Transverse colon (tissue), 4 donors: ENCODE results near the gene SCAPER. TPM values are rescaled to one million over a fixed set of nuclear protein-coding genes. Genes with fewer than 3 reads are reported as not detected.
A peak's percentile ranks its signal among the peaks of the same experiment; 100 is the strongest.

ENCODE experiments used
- DNase-seq: peaks from one replicate; pipeline ENCODE4 v3.0.0-alpha.2; 2019
- H3K27ac ChIP-seq, 4 donors: fragments of 200-600 bp; sonication (generic); 2 replicates each; pipeline ENCODE4 v1.5.1; 2016 to 2018; ENCODE audit warnings: inconsistent platforms in 4 of 4
- H3K27me3 ChIP-seq: fragments of 200-600 bp; sonication (generic); 2 replicates; pipeline ENCODE4 v1.5.1; 2017; ENCODE audit warnings: inconsistent platforms
- H3K36me3 ChIP-seq, 4 donors: fragments of 200-600 bp; sonication (generic); 2 replicates each; pipeline ENCODE4 v1.5.1; 2017 to 2019; ENCODE audit warnings: inconsistent platforms in 4 of 4
- H3K4me1 ChIP-seq, 4 donors: fragments of 200-600 bp; sonication (generic); 2 replicates each; pipeline ENCODE4 v1.5.1; 2017 to 2020; ENCODE audit warnings: inconsistent platforms in 4 of 4
- H3K4me3 ChIP-seq, 4 donors: fragments of 200-600 bp; sonication (generic); 1 replicate in 1 of 4; 2 replicates in 3 of 4; pipeline versions ENCODE4 v1.5.1 to v1.6.1; 2017 to 2019; ENCODE audit warnings: inconsistent platforms in 4 of 4
- H3K9me3 ChIP-seq, 2 donors: fragments of 200-600 bp; sonication (generic); 2 replicates each; pipeline ENCODE4 v1.5.1; 2017 to 2019; ENCODE audit warnings: inconsistent platforms in 2 of 2
- EP300 ChIP-seq: sonication (generic); formaldehyde crosslinking; IDR thresholded peaks from one replicate; pipeline ENCODE4 v1.6.1; 2017; ENCODE audit warnings: antibody characterized with exemption, low read depth
- POLR2A ChIP-seq: fragments of 450-650 bp; IDR thresholded peaks from one replicate; pipeline ENCODE4 v1.6.1; 2016; ENCODE audit warnings: antibody characterized with exemption, mild to moderate bottlenecking, moderate library complexity
- POLR2AphosphoS5 ChIP-seq, 3 donors: sonication (generic); formaldehyde crosslinking; IDR thresholded peaks; one replicate each; pipeline ENCODE4 v1.6.1; 2016; ENCODE audit warnings: antibody characterized with exemption in 3 of 3
- WGBS, 2 donors: methylation state at CpG; one replicate each; pipeline ENCODE4 v1.1.5; 2018; ENCODE audit warnings: low coverage in 1 of 2; 5-methylcytosine and 5-hydroxymethylcytosine counted together
- in situ Hi-C, 4 donors: fragments of 200-750 bp; cut with MboI; loops; one replicate each; pipeline versions ENCODE4 v1.15.0 to v1.15.1; 2017; ENCODE audit warnings: low sequenced_read_pairs in 3 of 4, low pct_ligation_motif_present in 1 of 4, low pct_unique_long_range_greater_than_20kb in 1 of 4
- intact Hi-C: fragments of 100-400 bp; cut with DNase I; formaldehyde crosslinking; loops from one replicate; pipeline ENCODE4 v1.15.1; 2023; ENCODE audit warnings: low total_unique reads
- total RNA-seq, 4 donors: library from RNA; depleted of rRNA; stranded (reverse); fragments of >200 nt; gene quantifications; one replicate each; pipeline ENCODE4 v1.1.0, GENCODE V29; 2016
- TF ChIP-seq, protein P1 (sequence below), 5 experiments: fragments of 200-600 bp in 3 of 5; fragments of 450-650 bp in 2 of 5; sonication (generic) in 3 of 5; IDR thresholded peaks; 1 replicate in 2 of 5; 2 replicates in 3 of 5; pipeline ENCODE4 v1.5.1; 2016 to 2017; ENCODE audit warnings: antibody characterized with exemption in 5 of 5, inconsistent platforms in 3 of 5, mild to moderate bottlenecking in 2 of 5, moderate library complexity in 1 of 5

The SCAPER gene
- total RNA-seq, 4 donors from 2014 or later: 31.8 to 121 (median 48.7) TPM

DNA sequence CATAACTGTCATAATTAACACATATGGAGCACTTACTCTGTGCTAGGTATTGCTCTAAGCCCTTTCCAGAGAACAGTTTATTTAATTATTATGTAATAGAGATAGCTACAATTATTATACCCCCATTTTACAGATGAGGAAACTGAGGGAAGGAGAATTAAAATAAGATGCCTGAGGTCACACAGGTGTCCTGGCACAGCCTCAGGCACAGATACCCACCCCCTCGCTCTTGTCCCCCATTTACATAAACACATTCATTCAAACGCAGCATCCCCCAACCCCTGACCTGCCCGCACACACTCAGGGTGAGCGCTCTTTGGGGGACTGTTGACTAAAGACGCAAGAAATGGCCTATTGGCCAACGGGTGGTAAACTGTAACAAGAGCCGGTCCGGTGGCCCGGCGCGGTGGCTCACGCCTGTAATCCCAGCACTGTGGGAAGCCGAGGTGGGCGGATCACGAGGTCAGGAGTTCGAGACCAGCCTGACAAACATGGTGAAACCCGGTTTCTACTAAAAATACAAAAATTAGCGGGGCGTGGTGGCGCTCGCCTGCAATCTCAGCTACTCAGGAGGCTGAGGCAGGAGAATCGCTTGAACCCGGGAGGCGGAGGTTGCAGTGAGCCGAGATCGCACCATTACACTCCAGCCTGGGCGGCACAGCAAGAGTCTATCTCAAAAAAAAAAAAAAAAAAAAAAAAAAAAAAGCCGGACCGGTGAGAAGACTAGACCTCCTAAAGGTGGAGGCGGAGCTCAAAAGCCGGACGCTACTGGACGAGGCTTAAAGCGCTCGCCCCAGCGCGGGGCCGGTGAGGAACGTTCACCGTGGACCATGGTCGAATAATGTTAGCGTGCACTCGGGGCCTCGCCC lies 570.5 kb downstream of the SCAPER start:
- 42 to 45% methylated on average over 5 to 44 of the region's 44 CpGs for WGBS, 2 donors
- Histone ChIP-seq H3K27ac (peak overlapping the region in 2 of 4 donors; percentile 53 to 62), H3K4me1 (peaks cover 4 to 46% (median 34%) of the 10 kb centered on the region in 4 donors), H3K36me3 (no peaks in the 10 kb centered on the region), H3K27me3 (peaks cover 74% of the 10 kb centered on the region), H3K4me3 (peak overlapping the region in 1 of 4 donors; percentile 56), H3K9me3 (no peaks in the 10 kb centered on the region)
- no peak for DNase-seq
- intact Hi-C loops: loop anchor here (10.0 kb wide), 1 partner anchor 140 kb away; no protein-coding TSS in a partner anchor
- TF ChIP-seq POLR2A (no peak), POLR2AphosphoS5 (IDR thresholded peaks at IDR 0.05) (no peak), EP300 (no peak)
- TF ChIP-seq, protein P1, sequence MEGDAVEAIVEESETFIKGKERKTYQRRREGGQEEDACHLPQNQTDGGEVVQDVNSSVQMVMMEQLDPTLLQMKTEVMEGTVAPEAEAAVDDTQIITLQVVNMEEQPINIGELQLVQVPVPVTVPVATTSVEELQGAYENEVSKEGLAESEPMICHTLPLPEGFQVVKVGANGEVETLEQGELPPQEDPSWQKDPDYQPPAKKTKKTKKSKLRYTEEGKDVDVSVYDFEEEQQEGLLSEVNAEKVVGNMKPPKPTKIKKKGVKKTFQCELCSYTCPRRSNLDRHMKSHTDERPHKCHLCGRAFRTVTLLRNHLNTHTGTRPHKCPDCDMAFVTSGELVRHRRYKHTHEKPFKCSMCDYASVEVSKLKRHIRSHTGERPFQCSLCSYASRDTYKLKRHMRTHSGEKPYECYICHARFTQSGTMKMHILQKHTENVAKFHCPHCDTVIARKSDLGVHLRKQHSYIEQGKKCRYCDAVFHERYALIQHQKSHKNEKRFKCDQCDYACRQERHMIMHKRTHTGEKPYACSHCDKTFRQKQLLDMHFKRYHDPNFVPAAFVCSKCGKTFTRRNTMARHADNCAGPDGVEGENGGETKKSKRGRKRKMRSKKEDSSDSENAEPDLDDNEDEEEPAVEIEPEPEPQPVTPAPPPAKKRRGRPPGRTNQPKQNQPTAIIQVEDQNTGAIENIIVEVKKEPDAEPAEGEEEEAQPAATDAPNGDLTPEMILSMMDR (IDR thresholded peaks at IDR 0.05): no peak
- in situ Hi-C loops: loop anchor here in 1 of 4 donors (25.0 kb wide), 1 partner anchor 147 kb away; no protein-coding TSS in a partner anchor

DNA sequence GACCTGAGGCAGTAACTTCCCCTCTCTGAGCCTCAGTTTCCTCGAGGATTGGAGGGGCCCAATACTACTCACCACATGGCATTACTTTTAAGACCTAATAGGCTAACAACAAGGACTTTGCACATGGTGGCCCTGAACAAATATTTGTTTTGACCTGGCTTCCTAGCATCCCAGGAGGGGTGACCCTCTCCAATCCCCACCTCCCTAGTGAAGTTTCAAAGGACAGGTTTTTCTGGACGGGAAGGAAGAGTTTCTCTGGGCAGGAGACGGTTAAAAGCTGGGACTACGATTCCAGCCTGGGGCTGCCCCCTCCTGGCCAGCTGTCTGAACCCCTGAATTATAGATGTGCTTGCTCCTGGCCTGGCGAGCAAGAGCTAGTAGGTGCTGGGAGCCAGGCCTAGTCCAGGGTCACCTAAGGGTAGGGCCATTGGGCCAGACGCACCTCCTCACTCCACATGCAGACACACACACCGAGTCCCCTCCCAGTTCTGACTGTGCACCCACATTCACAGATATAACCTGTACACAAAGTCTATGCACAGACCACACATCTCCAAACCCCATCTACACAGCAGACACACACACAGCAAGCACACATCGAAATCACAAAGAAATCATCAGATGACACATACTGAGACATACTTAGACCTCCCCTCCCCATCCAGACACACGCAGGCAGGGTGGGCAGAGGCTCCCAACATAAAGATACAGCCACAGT lies 571.3 kb downstream of the SCAPER start:
- H3K4me3 ChIP-seq: no peak overlapping the region
- H3K27ac ChIP-seq: no peak overlapping the region
- no peak for DNase-seq
- no peaks in the 10 kb centered on the region for H3K9me3 ChIP-seq
- TF ChIP-seq POLR2A (no peak), POLR2AphosphoS5 (IDR thresholded peaks at IDR 0.05) (no peak), EP300 (no peak)
- TF ChIP-seq, protein P1 (IDR thresholded peaks at IDR 0.05): no peak
- peaks cover 4 to 38% (median 30%) of the 10 kb centered on the region in 4 donors for H3K4me1 ChIP-seq
- in situ Hi-C loops (loop anchor here in 1 of 4 donors (25.0 kb wide), 1 partner anchor 147 kb away; no protein-coding TSS in a partner anchor), intact Hi-C loops (loop anchor here (10.0 kb wide), 1 partner anchor 139 kb away; no protein-coding TSS in a partner anchor)
- WGBS, 2 donors: 48% methylated on average over 9 of the region's 9 CpGs; no CpG with 5 or more reads in 1 of the 2 donors
- no peaks in the 10 kb centered on the region for H3K36me3 ChIP-seq
- H3K27me3 ChIP-seq: peaks cover 68% of the 10 kb centered on the region

DNA sequence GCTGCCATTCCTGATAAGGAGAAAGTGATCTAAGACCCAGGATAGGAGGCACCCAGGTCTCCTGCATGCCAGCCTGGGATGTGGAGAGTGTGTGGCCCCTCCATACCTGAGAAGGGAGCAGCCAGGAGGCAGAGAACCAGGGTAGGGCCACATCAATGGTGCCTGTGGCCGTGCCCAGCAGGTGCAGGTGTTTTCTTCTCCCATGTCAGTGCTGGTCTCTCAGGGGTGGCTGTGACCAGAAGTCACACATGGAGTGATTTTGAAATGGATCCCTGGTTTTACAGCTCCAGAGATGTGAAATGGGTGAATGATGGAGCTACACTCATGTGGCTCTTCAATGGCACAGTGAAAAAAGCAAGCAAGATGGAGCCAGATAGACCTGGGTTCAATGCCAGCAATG lies 571.8 kb downstream of the SCAPER start:
- DNase-seq: no peak
- Histone ChIP-seq H3K27me3 (peaks cover 62% of the 10 kb centered on the region), H3K27ac (no peak overlapping the region), H3K4me3 (no peak overlapping the region), H3K4me1 (peaks cover 4 to 33% (median 27%) of the 10 kb centered on the region in 4 donors), H3K9me3 (no peaks in the 10 kb centered on the region), H3K36me3 (no peaks in the 10 kb centered on the region)
- WGBS, 2 donors: 80 to 100% methylated on average over 1 of the region's 1 CpG
- in situ Hi-C loops: loop anchor here in 1 of 4 donors (25.0 kb wide), 1 partner anchor 146 kb away; no protein-coding TSS in a partner anchor
- no peak for TF ChIP-seq EP300
- TF ChIP-seq, protein P1 (IDR thresholded peaks at IDR 0.05): no peak
- TF ChIP-seq POLR2A: no peak
- no peak for TF ChIP-seq POLR2AphosphoS5 (IDR thresholded peaks at IDR 0.05)
- intact Hi-C loops: loop anchor here (10.0 kb wide), 1 partner anchor 139 kb away; no protein-coding TSS in a partner anchor

DNA sequence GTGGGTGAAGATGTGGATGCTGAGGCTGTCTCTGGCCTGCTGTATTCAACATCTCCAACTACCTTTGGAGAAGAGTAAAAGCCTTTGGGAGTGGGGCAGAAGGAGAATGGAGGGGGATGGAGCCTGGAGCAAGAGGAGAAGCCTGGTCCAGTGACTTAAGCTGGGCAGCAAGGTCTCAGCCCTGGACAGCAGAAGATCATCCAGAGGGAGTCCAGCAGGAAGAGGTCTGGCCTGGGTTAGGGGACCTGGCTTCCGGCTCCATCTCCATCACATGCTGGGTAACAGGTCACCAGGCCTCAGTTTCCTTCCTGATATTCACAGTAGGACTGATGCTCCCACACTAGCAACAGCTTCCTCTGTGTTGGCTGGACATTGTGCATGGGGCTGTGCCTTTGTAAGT lies 572.3 kb downstream of the SCAPER start:
- H3K27me3 ChIP-seq: peaks cover 57% of the 10 kb centered on the region
- in situ Hi-C loops (loop anchor here in 1 of 4 donors (25.0 kb wide), 1 partner anchor 145 kb away; no protein-coding TSS in a partner anchor), intact Hi-C loops (loop anchor here (10.0 kb wide), 1 partner anchor 138 kb away; no protein-coding TSS in a partner anchor)

More for the DNA sequence above, 572.3 kb downstream of the SCAPER start:
- H3K27ac ChIP-seq: no peak overlapping the region
- DNase-seq: no peak
- H3K9me3 ChIP-seq: no peaks in the 10 kb centered on the region
- H3K36me3 ChIP-seq: no peaks in the 10 kb centered on the region
- TF ChIP-seq POLR2AphosphoS5 (IDR thresholded peaks at IDR 0.05) (no peak), EP300 (no peak), POLR2A (no peak)
- TF ChIP-seq, protein P1 (IDR thresholded peaks at IDR 0.05): no peak
- 83% methylated on average over 1 of the region's 1 CpG; no CpG with 5 or more reads in 1 of the 2 donors for WGBS, 2 donors
- no peak overlapping the region for H3K4me3 ChIP-seq
- H3K4me1 ChIP-seq: peaks cover 4 to 28% (median 22%) of the 10 kb centered on the region in 4 donors
